NCI-H82 treated with DMSO at 0.1 percent for 48 hours (cell line): ENCODE results near the gene DLX3.
"Not testable (repeated sequence)": the region's sequence is repeated elsewhere in the genome, so short reads cannot be mapped to it uniquely, and the experiment has no call there.

Experiments
- DNase-seq: peaks from one replicate; lab custom pipeline; 2025; ENCODE audit not compliant: unreplicated experiment; lab: John Stamatoyannopoulos, UW

The DLX3 gene

DNA sequence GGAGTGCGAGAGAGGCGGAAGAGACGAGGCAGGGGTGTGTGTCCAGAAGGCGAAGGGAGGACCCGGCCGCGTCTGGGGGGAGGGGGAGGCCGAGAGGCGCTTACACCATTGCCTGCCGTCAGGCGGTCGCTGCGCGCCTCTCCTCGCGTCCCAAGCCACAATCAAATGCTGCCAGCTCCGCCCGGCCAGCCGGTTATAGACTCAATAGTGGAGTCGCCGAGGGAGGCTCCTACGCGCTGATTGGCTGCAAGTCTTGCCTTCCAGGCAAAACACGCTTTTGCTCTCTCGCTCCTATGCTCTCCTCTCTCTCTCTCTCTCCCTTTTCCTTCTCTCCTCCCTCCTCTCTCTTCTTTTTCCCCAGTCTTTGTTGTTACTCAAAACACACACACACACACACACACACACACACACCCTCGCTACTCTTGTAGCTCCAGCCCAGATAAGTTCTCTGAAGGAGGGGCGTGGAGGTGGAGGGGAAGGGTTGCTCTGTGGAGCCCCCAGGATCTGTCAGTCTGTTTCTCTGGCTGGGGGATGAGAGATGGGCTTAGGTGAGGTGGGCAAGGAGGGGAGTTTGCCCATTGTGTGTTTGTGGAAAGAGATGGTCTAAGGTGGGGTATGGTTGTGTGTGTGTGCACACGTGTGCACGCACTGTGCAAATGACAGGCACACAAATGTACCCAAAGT lies at the start of gene DLX3:
Gene DLX3, minus strand, starts transcription at position 170 of the 684 bp plus-strand sequence. CDS start 226 bp downstream, outside the sequence.
- peak; percentile 74 for DNase-seq

DNA sequence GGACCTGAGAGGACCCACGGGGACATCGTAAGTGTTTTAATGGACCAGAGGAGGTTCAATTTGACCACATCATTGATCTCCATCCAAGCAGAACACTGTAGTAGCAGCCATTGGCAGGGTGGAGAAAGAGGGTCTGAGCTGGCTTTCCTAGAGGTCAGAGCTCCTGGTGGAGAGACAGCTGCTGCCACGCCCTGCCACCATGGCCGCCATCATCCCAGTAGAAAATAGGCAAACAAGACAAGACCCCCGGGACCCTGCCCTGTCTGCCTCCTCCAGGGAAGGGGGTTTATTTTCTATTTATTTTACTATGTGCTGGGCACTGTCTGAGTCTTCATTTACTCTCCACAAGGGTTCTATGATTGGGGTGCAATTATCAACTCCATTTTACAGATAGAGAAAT lies 49.5 kb upstream of the DLX3 start:
- no peak for DNase-seq

DNA sequence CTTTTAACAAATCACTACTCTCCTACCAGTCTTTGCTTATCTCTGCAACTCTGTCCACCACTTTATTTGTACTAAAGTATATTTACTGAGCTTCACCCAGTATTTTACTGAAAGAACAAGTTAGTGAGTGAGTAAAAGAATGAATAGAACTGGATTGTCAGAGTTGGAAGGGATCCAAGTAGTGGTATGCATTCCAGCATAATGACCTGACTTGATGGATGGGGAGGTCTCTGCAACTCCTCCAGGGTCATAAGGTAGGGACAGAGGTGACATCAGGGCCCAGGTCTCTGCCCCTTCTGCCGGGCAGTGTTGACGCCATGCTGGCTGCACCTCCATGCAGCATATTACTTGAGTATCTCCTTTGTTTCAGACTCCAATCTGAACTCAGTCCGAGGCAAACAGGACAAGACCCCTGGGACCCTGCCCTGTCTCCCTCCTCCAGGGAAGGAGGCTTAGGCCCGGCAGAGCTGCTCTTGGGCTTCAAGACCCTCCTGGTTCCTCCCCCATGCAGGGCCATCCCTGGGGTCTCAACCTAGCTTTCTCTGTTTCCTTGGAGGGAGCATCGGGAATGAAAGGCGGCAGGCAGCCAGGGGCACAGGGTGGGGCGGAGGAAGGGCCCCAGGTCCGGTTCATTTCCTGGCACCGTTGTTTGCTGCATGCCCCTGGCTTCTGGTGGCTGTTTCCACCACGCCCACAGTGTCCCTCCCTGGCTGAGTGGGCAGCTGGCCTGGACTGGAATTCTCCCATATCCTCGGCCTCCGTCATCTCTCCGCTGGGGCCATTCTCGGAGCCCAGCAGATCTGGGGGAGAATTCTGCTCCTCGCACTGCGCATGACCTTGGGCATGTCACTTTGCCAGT lies 48.5 kb upstream of the DLX3 start:
- DNase-seq: no peak

DNA sequence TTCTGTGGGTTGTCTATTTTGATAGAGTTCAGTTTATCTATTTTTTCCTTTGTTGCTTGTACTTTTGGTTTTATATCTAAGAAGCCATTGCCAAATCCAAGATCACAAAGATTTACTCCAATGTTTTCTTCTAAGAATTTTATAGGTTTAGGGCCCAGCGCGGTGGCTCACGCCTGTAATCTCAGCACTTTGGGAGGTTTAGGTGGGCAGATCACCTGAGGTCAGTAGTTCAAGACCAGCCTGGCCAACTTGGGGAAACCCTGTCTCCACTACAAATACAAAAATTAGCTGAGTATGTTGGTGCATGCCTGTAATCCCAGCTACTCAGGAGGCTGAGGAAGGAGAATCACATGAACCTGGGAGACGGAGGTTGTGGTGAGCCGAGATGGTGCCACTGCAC lies 47.2 kb upstream of the DLX3 start:
- no peak for DNase-seq

DNA sequence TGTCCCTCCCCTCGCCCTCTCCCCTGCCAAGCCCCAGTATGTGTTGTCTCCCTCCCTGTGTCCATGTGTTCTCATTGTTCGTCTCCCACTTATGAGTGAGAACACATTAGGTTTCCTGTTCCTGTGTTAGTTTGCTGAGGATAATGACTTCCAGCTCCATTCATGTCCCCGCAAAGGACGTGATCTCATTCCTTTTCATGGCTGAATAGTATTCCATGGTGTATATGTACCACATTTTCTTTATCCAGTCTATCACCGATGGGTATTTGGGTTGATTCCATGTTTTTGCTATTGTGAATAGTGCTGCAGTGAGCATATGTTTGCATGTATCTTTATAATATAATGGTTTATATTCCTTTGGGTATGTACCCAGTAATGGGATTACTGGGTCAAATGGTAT lies 45.5 kb upstream of the DLX3 start:
- not testable (repeated sequence) for DNase-seq

DNA sequence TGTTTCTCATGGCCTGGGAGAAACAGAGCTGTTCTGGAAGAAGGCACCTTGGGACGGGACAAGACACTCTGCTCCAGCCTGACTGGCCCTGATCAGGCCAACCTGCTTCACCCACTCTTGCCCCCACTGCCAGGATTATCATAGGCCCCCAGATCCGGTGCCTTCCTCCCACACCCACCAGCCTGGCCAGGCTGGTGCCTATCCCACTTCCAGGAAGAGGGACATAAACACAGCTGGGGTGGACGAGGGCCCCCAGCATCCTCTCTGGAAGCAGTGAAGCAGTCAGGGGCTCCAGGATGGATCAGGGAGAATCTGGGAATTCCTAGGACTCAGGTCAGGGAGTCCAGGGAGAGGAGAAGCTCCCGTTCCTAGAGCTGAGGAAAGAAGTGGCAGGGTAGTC lies 44.0 kb upstream of the DLX3 start:
- DNase-seq: no peak

DNA sequence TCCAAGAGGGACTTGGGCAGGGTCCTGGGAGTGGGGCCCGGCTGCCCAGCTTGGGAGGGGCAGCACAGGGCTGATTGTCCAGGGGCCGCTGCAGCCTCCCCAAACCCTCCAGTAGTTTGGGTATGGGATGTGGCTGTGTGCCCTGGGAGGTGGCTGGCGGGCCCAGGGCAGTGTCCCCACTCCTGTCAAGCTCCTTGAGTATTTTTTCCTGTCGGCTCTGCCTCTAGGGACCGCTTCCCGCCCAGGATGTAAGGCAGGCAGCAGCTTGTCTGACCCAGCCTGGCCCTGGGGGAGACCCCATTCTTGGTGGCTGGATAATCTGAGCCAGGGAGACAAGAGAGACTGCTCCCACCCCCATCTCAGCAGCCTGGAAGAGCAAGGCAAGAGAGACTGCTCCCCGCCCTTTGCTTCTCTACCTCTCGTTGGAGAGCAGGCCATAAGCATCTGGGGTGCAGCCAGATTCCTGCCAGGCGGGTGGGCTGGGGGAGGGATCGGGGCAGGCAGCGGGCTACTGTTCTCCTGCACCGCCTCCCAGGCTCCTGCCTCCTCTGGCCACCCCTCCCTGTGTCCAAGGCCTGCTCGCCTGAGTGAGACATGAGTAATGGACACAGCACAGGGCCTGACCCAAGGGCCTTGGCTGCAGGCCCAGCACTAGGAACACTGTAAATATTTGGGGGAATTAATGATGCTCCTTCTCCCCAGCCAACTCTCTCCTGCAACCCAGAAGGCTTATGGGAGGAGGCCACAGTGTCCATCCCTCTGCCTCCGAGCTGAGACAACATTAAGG lies 42.5 kb upstream of the DLX3 start:
- DNase-seq: no peak

DNA sequence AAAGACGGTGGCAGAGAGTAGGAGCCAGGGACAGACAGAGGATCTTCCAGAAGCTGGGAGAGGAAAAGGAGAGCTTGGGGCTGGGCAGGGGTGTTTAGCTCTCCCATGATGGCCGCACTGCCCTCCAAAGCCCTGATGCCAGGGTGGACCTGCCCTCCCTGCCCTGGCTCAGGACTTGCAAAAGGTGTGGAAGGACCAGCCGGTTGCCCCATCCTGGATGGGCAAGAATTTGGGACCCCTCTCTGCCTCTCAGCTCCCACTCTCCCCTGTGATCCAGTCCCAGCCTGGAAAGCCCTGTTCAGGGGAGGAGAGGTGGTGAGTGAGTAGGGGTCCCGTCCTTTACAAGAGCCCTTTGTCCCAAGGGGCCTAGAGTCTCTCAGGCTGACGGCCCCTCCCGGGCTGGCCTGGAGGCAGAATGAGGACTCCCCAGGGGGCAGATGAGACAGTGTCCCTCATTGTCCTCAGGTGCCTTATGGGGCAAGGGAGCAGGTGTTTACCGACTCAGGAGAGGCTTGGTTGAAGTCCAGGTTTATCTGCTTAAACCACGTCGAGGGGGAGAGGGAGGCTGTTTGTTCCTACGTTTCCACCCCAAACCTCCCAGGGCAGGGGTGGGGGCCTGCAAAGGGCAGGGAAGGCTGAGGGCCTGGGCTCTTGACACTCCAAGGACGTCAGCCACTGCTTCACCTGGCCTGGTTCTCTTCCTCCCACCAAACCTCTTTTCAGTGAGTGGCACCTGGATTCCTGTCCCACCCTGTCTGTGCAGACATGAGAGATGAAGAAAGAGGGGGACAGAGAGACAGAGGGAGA lies 41.6 kb upstream of the DLX3 start:
- DNase-seq: no peak

DNA sequence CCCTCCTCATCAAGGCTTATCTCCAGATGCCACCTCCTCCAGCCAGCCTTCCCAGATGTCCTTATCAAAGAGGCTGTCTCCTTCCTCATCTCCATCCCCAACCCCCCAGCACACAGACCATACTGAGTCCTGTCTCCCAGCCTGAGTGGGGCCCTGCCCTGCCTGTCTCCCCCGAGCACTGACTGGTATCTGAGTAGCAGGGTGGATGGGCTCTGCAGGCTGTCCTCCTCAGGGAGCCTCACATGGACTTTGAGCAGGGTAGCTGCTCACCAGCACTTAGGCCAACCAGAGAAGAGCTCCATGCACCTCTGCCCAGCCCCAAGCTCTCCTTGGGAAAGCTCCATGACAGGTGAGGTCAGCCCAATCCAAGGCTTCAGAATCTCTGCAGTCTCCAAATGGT lies 40.9 kb upstream of the DLX3 start:
- DNase-seq: no peak

DNA sequence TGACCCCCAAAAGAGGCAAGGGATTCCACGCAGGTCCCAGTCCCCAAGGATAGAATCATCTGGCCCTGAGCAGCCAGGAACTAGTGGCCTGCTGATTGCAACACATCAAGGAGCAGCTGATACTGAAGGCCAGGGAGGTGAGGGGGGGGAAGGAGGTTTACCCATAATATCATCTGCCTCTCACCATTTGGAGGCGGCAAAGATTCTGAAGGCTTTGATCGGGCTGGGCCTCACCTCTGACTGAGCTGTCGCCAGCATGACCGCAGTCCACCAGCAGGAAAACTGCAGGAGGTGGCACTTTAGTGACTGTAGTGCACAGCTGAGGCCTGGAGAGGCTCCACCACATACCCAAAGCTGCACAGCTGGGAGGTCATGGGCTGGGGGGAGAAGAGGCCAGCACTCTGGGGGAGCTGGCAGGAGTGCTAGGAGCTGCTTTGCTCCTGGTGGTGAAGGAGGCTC lies 40.4 kb upstream of the DLX3 start:
- DNase-seq: no peak

DNA sequence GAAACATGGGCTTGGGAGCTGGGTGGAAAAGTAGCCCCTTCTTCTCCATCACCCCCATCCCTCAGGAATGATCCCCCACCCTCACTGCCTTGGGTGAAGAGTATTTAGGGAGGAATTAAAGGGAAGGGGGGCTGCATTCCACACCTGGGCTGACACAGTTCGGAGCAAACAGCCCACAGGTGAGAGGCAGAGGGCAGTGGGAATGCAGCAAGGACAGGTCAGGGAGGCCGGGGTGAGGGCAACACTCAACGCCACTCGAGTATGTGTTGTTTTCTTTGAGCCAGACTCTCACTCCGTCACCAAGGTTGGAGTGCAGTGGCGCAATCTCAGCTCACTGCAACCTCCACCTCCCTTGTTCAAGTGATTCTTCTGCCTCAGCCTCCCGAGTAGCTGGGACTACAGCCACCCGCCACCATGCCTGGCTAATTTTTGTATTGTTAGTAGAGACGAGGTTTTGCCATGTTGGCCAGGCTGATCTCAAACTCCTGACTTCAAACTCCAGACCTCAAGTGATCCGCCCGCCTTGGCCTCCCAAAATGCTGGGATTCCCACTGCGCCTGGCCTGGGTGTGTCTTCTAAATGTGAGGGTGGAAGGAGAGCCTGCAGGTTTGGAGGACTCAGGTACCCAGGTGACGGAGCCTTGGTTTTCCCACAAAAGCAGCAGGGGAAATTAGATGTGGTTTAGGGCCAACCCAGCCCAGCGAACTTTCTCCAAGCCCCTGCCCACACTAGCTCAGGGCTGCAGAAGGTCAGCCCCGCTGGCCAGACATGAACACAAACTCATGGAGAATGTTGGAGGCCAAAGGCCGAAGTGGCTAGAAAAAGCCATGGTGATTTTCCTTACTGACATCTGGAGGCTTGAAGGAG lies 39.7 kb upstream of the DLX3 start:
- no peak for DNase-seq

DNA sequence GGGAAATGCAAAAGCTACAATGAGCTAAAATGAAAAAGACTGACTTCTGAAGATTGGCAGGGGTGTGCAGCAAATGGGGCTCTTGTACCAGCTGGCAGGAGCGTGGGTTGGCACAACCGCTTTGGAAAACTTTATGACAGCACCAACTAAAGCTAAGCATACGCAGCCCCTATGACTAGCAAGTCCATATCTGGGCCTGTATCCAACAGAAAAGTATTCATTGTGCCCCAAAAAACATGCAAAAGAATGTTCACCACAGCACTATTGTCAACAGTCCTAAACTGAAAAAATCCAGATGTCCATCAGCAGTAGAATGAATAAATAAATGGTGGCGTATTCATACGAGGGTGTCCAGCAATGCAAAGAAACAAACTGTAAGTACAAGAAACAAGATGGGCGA lies 38.3 kb upstream of the DLX3 start:
- no peak for DNase-seq

DNA sequence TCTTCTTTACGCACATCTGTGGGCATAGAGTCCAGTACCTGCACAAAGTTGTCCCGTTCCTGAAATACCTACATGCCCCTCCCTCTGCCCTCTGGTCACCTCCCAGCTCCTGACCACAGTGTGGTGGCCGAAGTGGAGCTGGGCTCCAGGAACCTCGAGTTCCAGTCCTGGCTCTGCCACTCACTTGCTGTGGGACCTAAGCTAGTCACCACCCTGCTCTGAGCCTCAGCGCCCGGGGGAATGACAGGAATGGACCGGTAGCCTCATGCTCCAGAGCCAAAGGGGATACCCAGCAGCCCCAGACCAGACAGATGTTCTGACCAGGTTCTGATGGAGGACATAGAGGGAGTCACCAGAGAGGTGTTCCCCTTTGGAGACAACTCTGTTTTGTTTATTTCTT lies 34.2 kb upstream of the DLX3 start:
- no peak for DNase-seq

DNA sequence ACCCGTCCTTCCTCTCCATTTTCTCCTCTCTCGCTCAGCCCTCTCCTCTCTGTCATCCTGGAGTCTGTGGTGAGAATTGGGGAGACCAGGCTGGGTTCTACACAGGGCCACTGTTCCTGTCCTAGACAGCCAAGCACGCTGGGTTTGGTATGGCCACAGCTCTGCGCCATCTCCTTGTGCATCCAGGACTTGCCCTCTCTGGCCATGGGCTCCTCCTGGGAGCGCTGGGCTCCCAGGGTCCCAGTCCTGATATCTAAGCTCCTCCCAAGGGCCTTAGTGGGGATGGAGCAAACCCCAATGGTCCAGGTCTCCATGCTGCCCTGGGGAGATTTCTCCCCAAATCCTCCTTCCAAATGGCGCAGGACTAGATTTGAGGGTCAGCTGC lies 33.7 kb upstream of the DLX3 start:
- DNase-seq: no peak

DNA sequence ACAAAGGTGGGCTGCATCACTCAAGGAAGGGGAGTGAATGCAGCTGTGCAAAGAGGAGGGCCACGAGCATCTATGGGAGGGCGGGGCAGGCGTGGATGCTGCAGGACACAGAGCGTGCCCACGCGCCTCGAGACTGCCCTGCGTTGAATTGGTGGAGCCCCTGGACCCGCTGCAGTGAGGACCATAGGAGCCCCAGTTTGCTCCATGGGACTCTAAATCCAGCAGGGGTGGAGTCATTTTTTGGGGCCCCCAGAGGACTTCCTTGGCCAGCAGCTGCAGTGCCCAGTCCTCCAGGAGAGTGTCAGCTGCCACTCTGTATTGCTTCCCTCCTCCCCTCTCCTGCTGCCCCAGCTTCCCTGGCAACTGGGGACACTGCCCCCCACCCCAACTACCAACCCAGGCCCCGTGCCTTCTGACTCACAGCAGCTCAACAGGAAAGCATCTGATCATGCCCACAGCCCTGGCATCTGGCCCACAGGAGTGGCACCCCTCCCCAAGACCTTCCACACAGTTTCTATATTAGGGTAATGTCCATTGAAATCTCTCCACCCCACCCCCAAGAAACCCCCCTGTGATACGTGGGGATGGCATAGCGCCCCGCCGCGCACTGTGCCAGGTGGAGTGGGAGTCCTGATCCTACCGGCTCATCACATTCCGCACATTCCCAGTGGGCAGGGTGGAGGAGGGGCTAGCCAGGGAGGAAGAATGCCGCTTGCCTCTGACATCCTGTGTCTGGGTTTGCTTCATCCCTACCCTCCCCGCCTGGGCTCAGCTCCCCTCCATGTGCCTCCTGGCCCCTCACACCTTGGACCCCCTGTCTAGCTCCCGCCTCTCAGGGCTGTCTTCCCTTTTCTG lies 33.1 kb upstream of the DLX3 start:
- DNase-seq: no peak

DNA sequence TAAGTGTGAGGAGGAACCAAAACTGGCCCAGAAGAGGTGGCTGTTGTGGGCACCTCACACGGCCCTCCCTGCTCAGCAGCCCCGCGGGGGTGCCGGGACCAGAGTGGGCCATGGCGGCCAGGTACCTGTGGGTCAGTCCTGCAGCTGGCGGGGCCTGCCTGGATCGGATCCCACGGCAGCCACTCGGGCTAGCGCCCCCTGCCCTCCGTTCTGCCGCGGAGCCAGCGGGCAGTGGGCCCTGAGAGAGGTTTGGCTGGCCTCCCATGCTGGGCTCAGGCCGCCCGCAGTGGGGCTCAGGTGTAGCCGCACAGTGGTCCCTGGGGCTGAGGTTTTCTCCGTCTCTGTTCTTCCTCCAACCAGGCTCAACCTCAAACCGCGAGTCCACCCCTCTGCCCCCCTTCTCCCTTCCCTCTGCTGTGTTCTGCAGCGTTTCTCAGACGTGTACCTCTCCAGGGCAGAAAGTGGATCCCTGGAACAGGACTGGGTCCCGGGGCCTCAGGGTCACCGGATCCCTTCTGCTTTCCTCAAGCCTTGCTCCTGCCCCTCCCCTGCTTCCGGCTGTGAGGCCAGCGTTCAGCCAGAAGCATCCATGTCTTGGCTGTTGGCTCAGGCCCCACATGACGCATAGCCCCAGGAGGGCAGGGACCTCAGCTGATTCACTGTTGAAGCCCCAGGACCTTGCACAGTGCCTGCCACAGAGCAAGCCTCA lies 32.3 kb upstream of the DLX3 start:
- DNase-seq: no peak

DNA sequence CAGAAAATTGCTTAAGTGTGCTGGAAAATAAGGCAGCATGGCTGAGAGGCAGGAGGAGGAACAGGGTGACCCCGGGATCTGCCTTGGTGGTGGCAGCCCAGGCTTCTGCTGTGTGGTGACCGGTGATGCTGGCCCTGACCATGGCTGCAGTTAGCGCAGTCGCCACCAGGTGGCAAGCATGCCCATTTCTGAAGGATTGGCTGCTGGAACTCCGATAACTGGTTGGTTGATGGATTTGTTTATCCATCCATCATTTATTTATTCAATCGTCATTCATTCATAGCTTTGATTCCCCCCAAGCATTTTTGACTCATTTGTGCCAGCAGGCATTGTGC lies 31.8 kb upstream of the DLX3 start:
- peak; percentile 3 for DNase-seq

DNA sequence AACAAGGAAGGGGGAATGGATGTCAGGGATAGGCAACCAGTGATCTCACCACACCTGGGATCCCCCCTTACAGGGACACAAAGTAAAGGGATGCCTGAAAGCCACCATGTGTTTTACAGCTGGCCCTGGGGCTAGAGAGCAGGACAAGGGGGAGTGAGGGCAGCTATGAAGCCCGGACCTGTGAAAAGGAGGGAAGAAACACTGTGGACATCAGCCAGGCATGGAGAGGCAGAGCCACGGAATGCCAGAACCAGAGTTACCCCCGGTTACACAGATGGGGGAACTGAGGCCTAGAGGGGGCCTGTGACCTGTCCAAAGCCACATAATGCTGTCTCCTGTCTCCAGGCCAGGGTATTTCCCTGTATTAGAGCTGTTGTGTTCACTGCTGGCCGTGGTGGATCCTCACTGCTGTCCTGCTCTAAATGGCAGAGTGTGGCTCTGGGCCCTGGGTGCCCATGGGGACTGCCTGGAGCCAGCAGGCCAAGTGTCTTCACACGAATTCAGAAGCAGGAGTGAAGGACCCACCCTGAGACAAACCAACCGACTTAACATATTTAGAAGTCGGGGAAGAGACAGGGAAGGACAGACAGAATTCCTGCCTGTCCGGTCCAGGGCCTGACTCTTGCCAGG lies 31.1 kb upstream of the DLX3 start:
- DNase-seq: no peak
